HG03442 (cell line): ENCODE results near the gene HLA-C.
"Not testable (repeated sequence)": the region's sequence is repeated elsewhere in the genome, so short reads cannot be mapped to it uniquely, and the experiment has no call there.

Experiments used
- ATAC-seq: cut with Tn5 transposase; IDR thresholded peaks from one replicate; pipeline ENCODE4 v1.9.1; 2021; ENCODE audit warnings: mild to moderate bottlenecking, moderate library complexity; ENCODE audit not compliant: unreplicated experiment

The HLA-C gene

GRCh38 chr6:31271641-31272357 is at the start of gene HLA-C:
HLA-C (minus strand) TSS chr6:31272092; CDS start chr6:31272071, 21 bp downstream.
- ATAC-seq: peak; percentile 81

GRCh38 chr6:31321005-31321707 is 49.3 kb upstream of the HLA-C start:
- ATAC-seq: no peak

- ATAC-seq: no peak
Measured at GRCh38 chr6:31317036-31317435, 45.1 kb upstream of the HLA-C start.

DNA sequence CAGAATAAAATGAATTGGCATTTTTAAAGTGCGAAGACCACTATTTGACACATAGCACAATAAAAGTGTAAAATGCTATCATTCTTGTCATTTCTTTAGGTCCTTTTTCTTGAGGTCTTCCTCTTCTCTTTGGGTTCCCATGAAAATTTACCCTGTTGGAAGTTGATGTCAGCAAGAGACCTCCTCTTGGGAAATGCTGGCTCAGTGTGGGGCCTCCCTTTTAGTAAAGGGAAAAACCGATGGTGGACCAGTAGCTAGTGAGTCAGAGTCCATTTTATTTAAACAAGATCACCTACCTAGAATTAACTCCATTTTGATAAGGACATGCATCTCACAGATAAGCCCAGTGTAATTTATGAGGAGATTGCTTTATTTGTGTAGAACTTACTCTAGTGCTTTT is 37.7 kb upstream of the HLA-C start:
- ATAC-seq: no peak

DNA sequence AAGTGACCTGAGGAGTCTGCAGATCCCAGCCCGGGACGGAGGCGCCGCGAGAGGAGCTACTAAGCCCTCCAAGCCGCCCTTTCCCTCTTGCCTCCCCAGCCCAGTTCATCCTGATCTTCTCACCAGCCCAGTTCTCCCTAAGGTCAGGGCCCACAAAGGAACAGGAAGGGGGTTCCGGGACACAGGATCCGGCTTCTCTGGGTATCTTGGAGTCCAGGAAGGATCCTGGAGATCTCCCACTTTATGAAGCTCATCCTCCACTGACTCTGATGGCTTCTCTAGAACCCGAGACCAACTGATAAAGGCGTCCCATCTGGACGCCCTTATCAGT is 36.9 kb upstream of the HLA-C start:
- ATAC-seq: no peak

DNA sequence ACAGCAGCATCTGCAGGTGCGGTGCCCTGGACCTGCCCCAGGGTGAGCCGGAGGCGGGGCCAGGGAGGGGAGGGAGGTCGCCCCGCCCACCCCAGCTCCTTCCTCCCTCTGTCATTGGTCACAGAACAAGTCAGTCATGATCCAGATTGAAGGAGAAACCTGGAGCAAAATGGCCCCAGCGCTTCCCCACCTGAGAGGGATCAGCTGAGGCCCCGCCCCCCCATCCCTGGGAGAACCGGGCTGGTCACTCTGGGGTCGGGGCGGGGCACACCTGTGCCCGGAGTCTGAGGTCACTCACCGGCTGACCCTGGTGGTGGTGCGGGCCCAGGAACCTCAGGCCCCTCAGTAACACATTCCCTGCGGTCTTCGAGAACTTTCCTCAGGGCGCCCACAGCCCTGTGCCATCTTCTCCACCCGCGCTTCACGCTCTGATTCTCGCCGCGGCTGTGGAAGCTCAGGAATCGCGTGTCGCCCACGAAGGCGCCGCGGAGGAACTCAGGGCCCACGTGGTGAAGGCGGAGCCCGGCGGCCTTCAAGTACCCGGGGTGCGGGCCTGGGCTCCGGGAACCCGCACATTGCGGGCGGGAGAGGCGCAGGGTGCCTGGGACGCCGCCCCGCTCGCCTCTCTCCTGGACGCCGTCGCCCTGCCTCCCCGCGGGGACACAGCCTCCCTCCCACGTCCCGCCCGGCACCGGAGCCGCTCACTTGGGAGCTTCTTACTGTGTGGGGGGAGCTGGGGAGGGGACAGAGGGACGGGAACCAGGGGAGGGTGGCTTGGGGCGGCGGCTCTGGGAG is 36.4 kb upstream of the HLA-C start:
- ATAC-seq: no peak

- ATAC-seq: no peak
Measured at GRCh38 chr6:31307669-31308049, 35.8 kb upstream of the HLA-C start.

GRCh38 chr6:31305703-31306219 is 33.9 kb upstream of the HLA-C start:
- ATAC-seq: no peak

DNA sequence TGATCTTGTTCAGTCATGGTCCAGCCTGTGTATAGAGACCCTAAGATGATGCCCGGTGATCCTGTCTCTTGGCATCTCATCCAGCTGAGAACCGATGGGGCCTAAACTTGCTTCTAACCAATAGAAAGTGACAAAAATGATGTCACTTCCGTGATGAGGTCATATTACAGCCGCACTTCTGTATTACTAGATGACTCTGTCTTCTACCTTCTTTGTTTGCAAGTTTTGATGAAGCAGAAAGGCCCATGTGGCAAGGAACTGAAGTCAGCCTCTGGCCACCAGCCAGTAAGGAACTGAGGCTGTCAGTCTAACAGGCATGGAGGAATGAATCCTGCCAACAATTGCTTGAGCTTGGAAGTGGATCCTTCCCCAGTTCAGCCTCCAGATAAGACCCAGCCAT is 32.8 kb upstream of the HLA-C start:
- ATAC-seq: no peak

GRCh38 chr6:31300797-31301196 is 28.9 kb upstream of the HLA-C start:
- no peak for ATAC-seq

- no peak for ATAC-seq
Measured at GRCh38 chr6:31299947-31300346, 28.1 kb upstream of the HLA-C start.

DNA sequence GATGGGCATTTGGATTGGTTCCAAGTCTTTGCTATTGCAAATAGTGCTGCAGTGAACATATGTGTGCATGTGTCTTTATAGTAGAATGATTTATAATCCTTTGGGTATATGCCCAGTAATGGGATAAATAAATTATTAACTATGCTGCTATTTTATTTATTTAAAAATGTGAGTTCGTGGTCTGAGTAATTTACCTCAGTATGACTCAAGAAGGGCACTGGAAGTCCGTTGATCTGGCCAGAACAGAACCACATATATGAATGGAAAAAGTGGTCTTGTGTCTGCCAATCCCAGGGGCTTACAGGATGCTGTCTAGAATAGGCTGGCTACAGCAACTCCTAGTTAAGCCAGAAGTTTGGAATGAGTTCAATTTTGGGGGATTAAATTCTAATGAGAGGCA is 27.6 kb upstream of the HLA-C start:
- ATAC-seq: no peak

DNA sequence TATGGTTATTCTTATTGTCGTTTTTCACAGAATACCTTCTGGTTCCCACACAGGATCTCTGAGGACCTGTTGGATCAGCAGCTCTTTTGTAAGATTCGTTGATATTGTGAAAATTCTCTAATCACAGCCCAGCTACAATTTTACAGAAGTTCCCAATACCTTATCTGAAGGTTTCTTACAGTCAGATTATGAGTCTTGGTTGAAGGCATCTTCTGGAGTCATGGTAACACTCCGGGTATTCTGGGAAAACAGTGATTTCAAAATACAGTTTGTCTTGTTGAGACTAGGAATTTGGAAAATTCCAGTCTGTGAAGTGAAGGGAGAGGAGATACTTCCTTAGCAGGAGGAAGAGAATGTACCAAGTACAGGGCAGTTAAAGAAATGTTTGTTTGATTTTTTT is 22.2 kb upstream of the HLA-C start:
- ATAC-seq: no peak

GRCh38 chr6:31293343-31293742 is 21.5 kb upstream of the HLA-C start:
- no peak for ATAC-seq

DNA sequence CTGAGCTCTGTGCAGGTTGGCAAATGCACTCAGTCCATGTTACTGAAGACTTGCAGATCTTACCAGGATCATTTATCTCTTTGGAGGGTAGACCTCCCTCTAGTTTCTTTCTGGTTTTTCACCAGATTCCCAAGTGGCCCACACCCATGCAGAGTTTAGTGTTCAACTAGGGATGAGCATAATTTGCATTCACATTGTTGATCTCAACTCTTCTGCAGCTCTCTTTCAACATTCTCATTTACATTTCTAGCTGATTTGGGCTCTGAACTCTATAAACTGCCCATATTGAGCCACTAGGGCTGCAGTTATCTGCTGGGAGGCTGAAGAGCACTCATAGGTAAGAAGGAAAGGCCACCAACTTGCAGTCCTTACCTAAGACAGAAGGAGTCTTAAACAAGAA is 17.9 kb upstream of the HLA-C start:
- ATAC-seq: no peak

GRCh38 chr6:31287619-31288018 is 15.7 kb upstream of the HLA-C start:
- ATAC-seq: no peak

- ATAC-seq: no peak
Measured at GRCh38 chr6:31285982-31286381, 14.1 kb upstream of the HLA-C start.

DNA sequence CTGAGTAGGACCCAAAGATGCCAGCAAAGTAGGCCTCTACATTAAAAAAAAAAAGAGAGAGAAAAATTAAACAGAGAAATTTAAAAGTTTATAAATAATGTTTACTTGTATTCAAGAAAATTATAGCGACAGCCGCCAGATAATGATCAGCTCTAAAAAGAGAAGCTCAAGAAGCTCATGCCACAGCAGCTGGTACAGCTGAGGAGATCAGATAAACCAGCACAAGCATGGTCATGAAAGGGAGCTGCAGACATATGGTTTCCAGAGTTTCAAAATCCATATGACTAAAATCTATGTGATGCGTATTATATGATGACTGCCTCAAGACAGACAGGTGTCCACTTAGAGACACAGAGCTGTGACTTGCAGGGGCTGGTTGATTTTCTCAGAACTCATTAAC is 13.6 kb upstream of the HLA-C start:
- ATAC-seq: no peak

DNA sequence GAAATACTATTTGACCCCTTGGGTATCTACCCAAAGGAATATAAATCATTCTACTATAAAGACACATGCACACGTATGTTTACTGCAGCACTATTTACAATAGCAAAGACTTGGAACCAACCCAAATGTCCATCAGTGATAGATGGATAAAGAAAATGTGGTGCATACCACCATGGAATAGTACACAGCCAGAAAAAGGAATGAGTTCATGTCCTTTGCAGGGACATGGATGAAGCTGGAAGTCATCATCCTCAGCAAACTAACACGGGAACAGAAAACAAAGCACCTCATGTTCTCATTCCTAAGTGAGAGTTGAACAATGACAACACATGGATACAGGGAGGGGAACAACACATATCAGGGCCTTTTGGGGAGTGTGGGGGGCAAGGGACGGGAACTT is 7.8 kb upstream of the HLA-C start:
- ATAC-seq: not testable (repeated sequence)

DNA sequence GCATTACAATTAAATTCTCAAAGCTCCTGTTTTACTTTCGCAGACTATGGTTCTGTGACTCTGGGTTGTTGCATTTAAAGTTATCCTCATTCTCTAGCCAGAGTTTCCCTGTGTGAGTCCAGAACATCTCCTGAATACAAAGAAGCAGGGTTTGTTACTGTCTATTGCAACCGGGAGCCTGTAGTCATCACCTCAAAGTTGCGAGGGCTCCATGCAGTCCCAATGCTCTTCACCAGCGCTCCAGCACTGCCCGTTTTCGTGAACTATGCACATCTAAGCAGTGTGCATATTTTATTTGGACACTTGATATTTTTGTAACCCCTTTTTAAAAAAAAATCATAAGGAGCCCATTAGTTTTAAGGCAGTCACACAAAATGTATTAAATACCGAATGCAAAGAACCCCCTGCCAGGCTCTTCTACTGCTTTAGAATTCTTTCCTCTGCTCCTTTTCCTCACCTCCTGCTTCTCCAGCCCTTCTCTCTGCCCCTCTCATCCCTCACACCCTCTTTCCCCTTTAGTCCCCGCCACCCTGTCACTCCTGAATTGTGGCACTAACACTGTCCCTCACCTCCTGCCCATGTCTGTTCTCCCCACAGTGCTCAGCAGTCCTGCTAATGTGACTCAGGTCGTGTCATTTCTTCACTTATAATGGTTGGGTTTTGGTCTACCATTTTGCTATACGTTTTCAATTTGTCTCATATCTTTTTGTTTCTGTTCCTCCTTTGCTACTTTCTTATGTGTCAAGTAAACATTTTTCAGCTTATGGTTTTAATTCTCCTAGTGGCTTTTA is 1.1 kb upstream of the HLA-C start:
- ATAC-seq: no peak

DNA sequence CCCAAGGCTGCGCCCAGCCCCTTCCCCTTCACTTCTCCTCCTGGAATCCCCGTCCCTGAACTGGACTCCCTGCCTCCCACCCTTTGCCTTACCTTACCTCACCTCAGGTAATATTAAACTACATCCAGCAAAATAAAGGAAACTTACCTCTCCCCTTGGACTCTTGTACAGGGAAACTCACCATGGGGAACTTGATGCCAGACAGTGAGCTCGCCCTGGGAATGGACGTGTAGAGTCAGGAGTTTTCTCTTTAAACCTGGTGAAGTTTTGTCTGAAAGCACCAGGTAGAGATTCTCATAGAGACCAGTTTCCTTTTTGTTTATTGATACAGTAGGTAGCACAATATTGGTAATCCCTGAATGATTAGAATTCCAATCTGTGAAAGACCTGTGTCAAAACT is 544 bp upstream of the HLA-C start:
- ATAC-seq: no peak
